ENCODE data around the gene SCN11A. TPM values are rescaled to one million over a fixed set of nuclear protein-coding genes. Genes with fewer than 3 reads are reported as not detected.
A peak's percentile ranks its signal among the peaks of the same experiment; 100 is the strongest.

SCN11A gene
- total and polyA plus RNA-seq, 9 of the 15 experiments (the other 6 are each of a cell fraction or from before 2014, with no cell fraction given) = 0.01 to 0.05 (median 0.04) TPM; not detected in 6

- no peak for TF ChIP-seq RFX7 (CRISPR knock-in tag; IDR thresholded peaks at IDR 0.05)
- TF ChIP-seq ZNF133 (CRISPR knock-in tag; IDR thresholded peaks at IDR 0.05) = no peak
- no peak for TF ChIP-seq BDP1 (IDR thresholded peaks at IDR 0.05; ENCODE audit: insufficient read depth, insufficient read length)
- no peak for TF ChIP-seq CUX1 (CRISPR knock-in tag; IDR thresholded peaks at IDR 0.05)
- no peak for TF ChIP-seq PHF21A (IDR thresholded peaks at IDR 0.05; ENCODE audit: borderline replicate concordance, low read depth)
- no peak for TF ChIP-seq MED1 (CRISPR knock-in tag; IDR thresholded peaks at IDR 0.05; ENCODE audit: borderline replicate concordance)
- no peak; the same call in 1 of the 2 replicates for TF ChIP-seq CHAMP1 (IDR thresholded peaks at IDR 0.05)
- TF ChIP-seq, protein P1, sequence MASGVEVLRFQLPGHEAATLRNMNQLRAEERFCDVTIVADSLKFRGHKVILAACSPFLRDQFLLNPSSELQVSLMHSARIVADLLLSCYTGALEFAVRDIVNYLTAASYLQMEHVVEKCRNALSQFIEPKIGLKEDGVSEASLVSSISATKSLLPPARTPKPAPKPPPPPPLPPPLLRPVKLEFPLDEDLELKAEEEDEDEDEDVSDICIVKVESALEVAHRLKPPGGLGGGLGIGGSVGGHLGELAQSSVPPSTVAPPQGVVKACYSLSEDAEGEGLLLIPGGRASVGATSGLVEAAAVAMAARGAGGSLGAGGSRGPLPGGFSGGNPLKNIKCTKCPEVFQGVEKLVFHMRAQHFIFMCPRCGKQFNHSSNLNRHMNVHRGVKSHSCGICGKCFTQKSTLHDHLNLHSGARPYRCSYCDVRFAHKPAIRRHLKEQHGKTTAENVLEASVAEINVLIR (CRISPR knock-in tag; IDR thresholded peaks at IDR 0.05) = peak; percentile 91
- TF ChIP-seq, protein P2, sequence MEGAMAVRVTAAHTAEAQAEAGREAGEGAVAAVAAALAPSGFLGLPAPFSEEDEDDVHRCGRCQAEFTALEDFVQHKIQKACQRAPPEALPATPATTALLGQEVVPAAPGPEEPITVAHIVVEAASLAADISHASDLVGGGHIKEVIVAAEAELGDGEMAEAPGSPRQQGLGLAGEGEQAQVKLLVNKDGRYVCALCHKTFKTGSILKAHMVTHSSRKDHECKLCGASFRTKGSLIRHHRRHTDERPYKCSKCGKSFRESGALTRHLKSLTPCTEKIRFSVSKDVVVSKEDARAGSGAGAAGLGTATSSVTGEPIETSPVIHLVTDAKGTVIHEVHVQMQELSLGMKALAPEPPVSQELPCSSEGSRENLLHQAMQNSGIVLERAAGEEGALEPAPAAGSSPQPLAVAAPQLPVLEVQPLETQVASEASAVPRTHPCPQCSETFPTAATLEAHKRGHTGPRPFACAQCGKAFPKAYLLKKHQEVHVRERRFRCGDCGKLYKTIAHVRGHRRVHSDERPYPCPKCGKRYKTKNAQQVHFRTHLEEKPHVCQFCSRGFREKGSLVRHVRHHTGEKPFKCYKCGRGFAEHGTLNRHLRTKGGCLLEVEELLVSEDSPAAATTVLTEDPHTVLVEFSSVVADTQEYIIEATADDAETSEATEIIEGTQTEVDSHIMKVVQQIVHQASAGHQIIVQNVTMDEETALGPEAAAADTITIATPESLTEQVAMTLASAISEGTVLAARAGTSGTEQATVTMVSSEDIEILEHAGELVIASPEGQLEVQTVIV (CRISPR knock-in tag; IDR thresholded peaks at IDR 0.05; ENCODE audit: borderline replicate concordance) = no peak
- TF ChIP-seq U2AF1 (optimal IDR thresholded peaks at IDR 0.05; ENCODE audit: low read depth, low read length) = no peak
- TF ChIP-seq ZNF75A (CRISPR knock-in tag; IDR thresholded peaks at IDR 0.05) = no peak
- TF ChIP-seq STAG1 (CRISPR knock-in tag; IDR thresholded peaks at IDR 0.05; ENCODE audit: borderline replicate concordance) = no peak
- peak; percentile 93 for TF ChIP-seq TAF9B (IDR thresholded peaks at IDR 0.05; ENCODE audit: partially characterized antibody)
- TF ChIP-seq CHD4 (IDR thresholded peaks at IDR 0.05; ENCODE audit: insufficient read depth, insufficient replicate concordance, low read depth, low read length, poor library complexity, severe bottlenecking) = no peak
- peak; percentile 78; the same call in 1 of the 2 replicates for TF ChIP-seq MBD2 (IDR thresholded peaks at IDR 0.05; ENCODE audit: borderline replicate concordance, low read depth)
- TF ChIP-seq CREM (IDR thresholded peaks at IDR 0.05; ENCODE audit: low read depth) = peak; percentile 99
These were observed at the start of gene SCN11A, which contains the start of gene WDR48 (continued) for GRCh38 chr3:39051649-39052561.
